IPS DF 6.9 (cell line): Measurements from ENCODE around the gene EEPD1.

Experiments
- DNase-seq: peaks from one replicate; pipeline ENCODE4 v3.0.0-alpha.2; 2013; ENCODE audit warnings: low read depth, low spot score
- H3K27ac ChIP-seq: one replicate; pipeline ENCODE4 v1.5.1; 2013; ENCODE audit warnings: low read length, control low read depth
- H3K27me3 ChIP-seq: 2 replicates; pipeline ENCODE4 v1.6.1; 2013; ENCODE audit warnings: mild to moderate bottlenecking, low read length; ENCODE audit not compliant: control insufficient read depth, insufficient read depth
- H3K36me3 ChIP-seq: 2 replicates; pipeline ENCODE4 v1.6.1; 2013; ENCODE audit warnings: low read length; ENCODE audit not compliant: control insufficient read depth, insufficient read depth
- H3K4me1 ChIP-seq: 2 replicates; pipeline ENCODE4 v1.6.1; 2013; ENCODE audit warnings: low read length; ENCODE audit not compliant: control insufficient read depth, insufficient read depth
- H3K4me3 ChIP-seq: 2 replicates; pipeline ENCODE4 v1.5.1; 2013; ENCODE audit warnings: mild to moderate bottlenecking, low read length
- H3K9me3 ChIP-seq: 2 replicates; pipeline ENCODE4 v1.6.1; 2013; ENCODE audit warnings: low read length, inconsistent platforms; ENCODE audit not compliant: control insufficient read depth, insufficient read depth
- whole genome bisulfite sequencing: extraction: QIAGEN DNeasy Blood & Tissue Kit; methylation state at CpG from one replicate; pipeline ENCODE4 v1.1.7; 2013; ENCODE audit warnings: mixed read lengths, missing lambda C conversion rate; ENCODE audit not compliant: insufficient read length, insufficient coverage; 5-methylcytosine and 5-hydroxymethylcytosine counted together

The EEPD1 gene

DNA sequence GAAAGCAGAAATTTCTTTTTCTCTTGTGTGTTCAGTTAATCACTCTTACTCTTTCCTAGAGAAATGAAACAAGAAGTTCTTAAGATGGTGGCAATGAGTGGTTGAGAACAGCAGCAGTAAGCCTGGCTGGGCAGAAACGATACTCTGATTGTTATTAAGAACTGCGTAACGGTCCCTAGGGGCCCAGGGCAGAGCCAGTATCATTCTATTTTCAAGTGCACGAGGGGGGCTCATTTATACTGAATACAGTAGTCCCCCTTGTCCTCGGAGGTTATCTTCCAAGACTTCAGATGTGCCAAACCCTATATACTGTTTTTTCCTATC, 64.9 kb downstream of the EEPD1 start:
- Histone ChIP-seq H3K9me3 (no peaks in the 10 kb centered on the region), H3K4me1 (peaks cover 5% of the 10 kb centered on the region), H3K27me3 (no peaks in the 10 kb centered on the region), H3K4me3 (no peak overlapping the region), H3K36me3 (no peaks in the 10 kb centered on the region), H3K27ac (no peak overlapping the region)
- DNase-seq, result no peak
- no CpG with 5 or more reads among the region's 5 CpGs for WGBS

DNA sequence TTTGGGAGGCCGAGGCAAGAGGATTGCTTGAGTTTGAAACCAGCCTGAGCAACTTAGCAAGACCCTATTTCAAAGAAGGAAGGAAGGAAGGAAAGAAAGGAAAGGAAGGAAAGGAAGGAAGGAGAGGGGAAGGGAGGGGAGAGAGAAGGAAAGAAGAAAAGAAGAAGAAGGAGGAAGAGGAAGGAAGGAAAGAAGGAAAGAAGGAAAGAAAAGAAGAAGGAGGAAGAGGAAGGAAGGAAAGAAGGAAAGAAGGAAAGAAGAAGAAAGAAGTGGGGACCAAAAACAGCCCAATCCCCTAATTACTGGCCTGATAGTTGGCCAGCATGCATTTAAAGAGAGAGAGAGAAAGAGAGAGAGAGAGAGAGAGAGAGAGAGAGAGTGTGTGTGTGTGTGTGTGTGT, 66.4 kb downstream of the EEPD1 start:
- Histone ChIP-seq H3K27ac (no peak overlapping the region), H3K36me3 (no peaks in the 10 kb centered on the region), H3K27me3 (no peaks in the 10 kb centered on the region), H3K9me3 (no peaks in the 10 kb centered on the region), H3K4me3 (no peak overlapping the region), H3K4me1 (peaks cover 5% of the 10 kb centered on the region)
- WGBS, result no CpG with 5 or more reads among the region's 1 CpG
- no peak for DNase-seq

DNA sequence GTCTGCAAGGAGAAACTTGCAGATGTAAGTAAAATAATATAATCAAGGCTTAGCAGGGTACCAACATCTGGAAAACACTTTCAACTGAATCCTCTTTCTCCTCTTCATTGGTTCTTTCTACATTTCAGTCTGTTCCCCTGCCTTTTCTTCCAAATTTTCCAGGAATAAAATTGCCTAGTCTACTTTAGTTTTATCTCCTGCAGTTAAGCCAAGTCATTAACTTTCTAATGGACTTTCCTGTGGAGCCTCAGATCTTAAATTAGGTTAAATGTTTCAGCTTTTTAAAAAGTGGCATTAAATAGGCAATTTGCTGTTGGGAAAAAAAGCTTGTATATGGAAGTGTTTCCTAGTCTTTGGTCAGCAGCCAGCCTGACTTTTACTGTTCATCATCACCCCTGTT, 70.8 kb downstream of the EEPD1 start:
- no peak for DNase-seq
- Histone ChIP-seq H3K4me1 (no peaks in the 10 kb centered on the region), H3K4me3 (no peak overlapping the region), H3K9me3 (no peaks in the 10 kb centered on the region), H3K36me3 (no peaks in the 10 kb centered on the region), H3K27ac (no peak overlapping the region), H3K27me3 (no peaks in the 10 kb centered on the region; the same call in 1 of the 2 replicates)

DNA sequence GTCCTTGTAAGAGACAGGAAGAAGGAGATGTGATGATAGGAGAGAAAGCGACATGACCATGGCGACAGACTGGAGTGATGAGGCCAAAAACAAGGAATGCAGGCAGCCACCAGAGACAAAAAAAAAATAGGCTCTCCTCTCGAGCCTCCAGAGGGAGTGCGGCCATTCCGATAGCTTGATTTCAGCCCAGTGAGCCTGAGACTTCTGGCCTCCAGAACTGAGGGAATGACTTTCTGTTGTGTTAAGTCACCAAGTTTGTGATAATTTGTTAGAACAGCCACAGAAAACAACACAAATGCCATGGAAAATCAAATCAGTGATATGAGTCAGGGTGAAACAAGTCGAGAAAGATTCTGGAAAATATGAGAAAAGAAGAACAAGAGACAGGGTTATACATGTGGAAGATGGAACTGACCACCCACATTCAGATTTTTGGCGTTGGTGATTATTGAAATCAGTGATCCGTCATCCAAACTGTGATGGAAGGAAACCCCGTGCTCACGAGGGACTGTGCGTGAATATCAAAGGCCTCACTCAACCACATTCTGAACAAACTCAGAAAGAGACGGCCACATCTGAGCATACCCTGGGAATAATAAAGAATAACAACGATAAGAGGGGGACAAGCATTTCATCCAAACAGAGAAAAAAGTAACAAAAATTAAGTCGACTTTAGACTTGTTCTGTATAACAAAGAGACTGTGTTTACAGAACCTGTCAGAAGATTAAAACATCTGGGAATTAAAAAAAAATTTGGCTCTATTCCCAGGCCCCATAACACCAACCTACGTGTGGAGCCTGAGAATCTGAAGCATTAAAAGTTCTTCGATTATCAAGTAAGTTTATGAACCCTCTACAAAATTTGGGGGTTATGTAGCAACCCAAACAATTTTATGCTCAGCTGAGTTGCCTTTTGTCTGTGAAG, 72.1 kb downstream of the EEPD1 start:
- Histone ChIP-seq H3K4me3 (no peak overlapping the region), H3K27me3 (no peaks in the 10 kb centered on the region; the same call in 1 of the 2 replicates), H3K27ac (no peak overlapping the region), H3K9me3 (no peaks in the 10 kb centered on the region), H3K36me3 (no peaks in the 10 kb centered on the region), H3K4me1 (no peaks in the 10 kb centered on the region)
- no CpG with 5 or more reads among the region's 16 CpGs for WGBS
- DNase-seq, result no peak

DNA sequence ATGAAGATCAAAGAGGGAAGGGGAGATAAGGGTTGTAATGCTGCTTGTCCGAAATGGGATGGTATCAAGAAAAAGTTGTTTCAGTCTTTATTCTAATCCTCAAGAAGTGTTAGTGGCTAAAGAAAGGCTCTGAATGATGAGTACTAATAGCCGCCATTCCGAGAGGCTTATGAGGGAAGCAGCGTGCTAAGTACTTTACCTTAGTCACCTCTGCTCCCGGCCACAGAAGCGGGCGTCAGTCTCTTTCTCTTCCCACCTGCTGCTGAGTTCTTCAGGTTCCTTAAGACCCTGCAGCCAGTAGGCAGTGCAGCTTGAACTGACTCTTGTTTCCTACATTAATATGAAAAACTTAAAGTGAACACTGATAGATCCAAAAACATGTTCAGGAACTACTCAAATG, 73.1 kb downstream of the EEPD1 start:
- H3K9me3 ChIP-seq, result no peaks in the 10 kb centered on the region
- no peaks in the 10 kb centered on the region for H3K36me3 ChIP-seq
- no peaks in the 10 kb centered on the region for H3K4me1 ChIP-seq
- no peak for DNase-seq
- no peak overlapping the region for H3K4me3 ChIP-seq
- no CpG with 5 or more reads among the region's 7 CpGs for WGBS
- no peak overlapping the region for H3K27ac ChIP-seq
- H3K27me3 ChIP-seq, result no peaks in the 10 kb centered on the region; the same call in 1 of the 2 replicates

DNA sequence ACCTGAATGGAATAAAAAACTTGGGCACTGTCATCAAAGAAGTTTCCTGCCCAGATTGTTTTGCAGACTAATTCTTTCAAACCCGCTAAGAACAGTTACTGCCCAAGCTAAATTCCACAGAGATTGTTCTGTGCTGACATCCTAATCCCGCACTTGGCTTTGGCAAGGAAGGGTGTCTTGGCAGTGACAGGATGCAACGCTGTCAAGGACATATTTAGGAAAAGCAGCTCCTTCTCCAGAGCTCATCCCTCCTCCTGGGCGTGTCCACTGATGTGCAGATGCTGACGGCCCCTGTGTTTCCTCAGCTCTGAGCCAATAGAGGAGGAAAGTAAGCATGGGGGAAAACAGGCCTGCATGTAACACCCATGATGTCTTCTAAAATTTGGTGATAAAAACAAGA, 74.2 kb downstream of the EEPD1 start:
- Histone ChIP-seq H3K9me3 (no peaks in the 10 kb centered on the region), H3K36me3 (no peaks in the 10 kb centered on the region), H3K27me3 (no peaks in the 10 kb centered on the region; the same call in 1 of the 2 replicates), H3K4me1 (no peaks in the 10 kb centered on the region), H3K4me3 (no peak overlapping the region), H3K27ac (no peak overlapping the region)
- no peak for DNase-seq
- WGBS, result no CpG with 5 or more reads among the region's 5 CpGs

DNA sequence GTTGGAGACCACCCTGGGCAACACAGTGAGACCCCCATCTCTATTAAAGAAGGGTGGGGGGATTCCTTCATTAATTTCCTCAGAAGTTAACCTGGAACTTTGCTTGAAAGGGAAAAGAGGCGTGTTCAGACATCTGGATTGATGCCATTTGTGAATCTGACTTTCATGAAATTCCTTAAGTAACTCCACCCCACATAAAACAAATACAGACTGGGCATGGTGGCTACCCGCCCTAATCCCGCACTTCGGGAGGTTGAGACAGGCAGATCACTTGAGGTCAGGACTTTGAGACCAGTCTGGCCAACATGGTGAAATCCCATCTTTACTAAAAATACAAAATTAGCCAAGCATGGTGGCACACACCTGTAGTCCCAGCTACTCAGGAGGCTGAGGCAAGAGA, 75.0 kb downstream of the EEPD1 start:
- no peak for DNase-seq
- Histone ChIP-seq H3K4me1 (no peaks in the 10 kb centered on the region), H3K36me3 (no peaks in the 10 kb centered on the region), H3K27ac (no peak overlapping the region), H3K9me3 (no peaks in the 10 kb centered on the region), H3K27me3 (no peaks in the 10 kb centered on the region; the same call in 1 of the 2 replicates), H3K4me3 (no peak overlapping the region)
- WGBS, result no CpG with 5 or more reads among the region's 4 CpGs

DNA sequence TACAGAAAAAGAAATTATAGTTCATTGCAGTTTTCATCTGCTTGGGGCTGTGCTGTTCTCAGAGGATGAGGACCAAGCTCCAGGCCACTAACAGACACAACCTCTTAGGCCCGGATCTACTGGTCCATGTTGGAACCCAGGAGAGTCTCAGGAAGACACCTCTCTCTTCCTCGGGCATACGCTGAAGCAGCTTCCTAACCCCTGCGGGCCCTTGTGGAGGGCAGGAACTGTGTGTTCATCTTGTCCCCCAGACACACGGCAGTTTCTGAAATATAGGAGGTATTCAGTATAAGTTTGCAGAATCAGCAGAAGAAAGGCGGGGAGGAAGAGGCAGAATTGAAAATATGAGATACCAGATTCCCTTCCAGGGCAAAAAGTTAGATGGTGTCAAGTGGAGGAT, 78.4 kb downstream of the EEPD1 start:
- Histone ChIP-seq H3K27ac (no peak overlapping the region), H3K4me1 (no peaks in the 10 kb centered on the region; the same call in 1 of the 2 replicates), H3K4me3 (no peak overlapping the region), H3K27me3 (no peaks in the 10 kb centered on the region), H3K36me3 (no peaks in the 10 kb centered on the region), H3K9me3 (no peaks in the 10 kb centered on the region)
- WGBS, result no CpG with 5 or more reads among the region's 6 CpGs
- DNase-seq, result no peak

DNA sequence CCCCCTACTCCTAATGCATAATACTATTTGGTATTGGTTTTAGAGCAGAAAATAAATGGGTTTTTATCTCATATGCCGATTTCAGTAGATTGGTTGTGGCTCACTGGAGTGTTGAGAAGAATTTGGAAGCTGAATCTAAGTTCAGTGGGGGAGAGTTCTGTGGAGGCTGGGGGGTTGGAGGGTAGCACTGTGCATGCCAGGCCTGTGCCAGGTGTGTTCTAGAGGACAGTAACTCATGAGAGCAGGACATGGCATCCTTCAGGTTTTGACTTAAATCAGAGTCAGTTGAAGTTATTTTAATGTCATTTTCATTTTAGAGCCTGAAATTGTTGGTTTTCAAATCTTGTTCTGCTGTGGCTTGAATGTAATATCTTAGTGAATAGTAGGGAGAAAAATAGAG, 79.5 kb downstream of the EEPD1 start:
- no peaks in the 10 kb centered on the region for H3K27me3 ChIP-seq
- no peaks in the 10 kb centered on the region; the same call in 1 of the 2 replicates for H3K4me1 ChIP-seq
- no peaks in the 10 kb centered on the region for H3K9me3 ChIP-seq
- no peak overlapping the region for H3K27ac ChIP-seq
- H3K36me3 ChIP-seq, result no peaks in the 10 kb centered on the region
- DNase-seq, result no peak
- no CpG with 5 or more reads among the region's 1 CpG for WGBS
- H3K4me3 ChIP-seq, result no peak overlapping the region

DNA sequence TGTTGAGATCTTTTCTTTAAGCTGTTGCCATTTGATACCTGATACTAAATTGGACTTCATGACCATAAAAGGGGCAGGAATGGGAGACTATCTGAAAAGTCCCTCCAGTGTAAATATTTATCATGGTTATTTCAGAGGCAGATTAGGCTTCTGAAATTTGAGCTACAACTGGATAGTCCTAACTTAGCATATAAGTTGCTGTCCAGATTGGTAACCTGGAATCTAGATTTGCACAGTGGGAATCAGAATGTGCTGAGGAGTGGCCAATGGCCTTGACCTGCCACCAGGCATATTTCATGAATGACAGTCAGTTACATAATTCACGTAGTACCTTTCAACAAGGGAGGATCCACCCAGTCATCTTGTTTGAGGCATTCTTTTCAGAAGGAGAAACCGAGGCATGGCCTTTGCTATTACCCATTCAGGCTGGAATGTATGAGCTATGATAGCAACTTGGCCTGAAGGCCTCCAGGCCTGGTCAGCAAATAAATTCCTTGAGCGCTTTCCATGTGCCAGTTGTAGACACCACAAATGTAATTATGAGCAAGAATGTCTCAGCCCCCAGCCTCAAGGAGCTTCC, 80.0 kb downstream of the EEPD1 start:
- Histone ChIP-seq H3K4me1 (no peaks in the 10 kb centered on the region; the same call in 1 of the 2 replicates), H3K4me3 (no peak overlapping the region), H3K9me3 (no peaks in the 10 kb centered on the region), H3K36me3 (no peaks in the 10 kb centered on the region), H3K27ac (no peak overlapping the region), H3K27me3 (no peaks in the 10 kb centered on the region)
- no peak for DNase-seq
- WGBS, result no CpG with 5 or more reads among the region's 3 CpGs

DNA sequence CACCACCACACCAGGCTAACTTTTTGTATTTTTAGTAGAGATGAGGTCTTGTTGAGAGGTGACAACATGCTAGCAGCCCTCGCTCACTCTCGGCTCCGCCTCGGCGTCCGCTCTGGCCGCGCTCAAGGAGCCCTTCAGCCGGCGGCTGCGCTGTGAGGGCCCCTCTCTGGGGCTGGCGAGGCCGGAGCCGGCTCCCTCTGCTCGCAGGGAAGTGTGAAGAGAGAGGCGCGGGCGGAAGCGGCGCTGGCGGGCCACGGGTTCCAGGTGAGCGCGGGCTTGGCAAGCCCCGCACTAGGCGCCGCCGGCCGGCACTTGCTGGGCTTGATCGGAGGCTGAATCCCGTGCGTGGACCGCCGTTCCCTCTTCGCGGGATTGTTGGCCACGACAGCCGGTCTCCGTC, 83.0 kb downstream of the EEPD1 start:
- Histone ChIP-seq H3K9me3 (no peaks in the 10 kb centered on the region), H3K27me3 (no peaks in the 10 kb centered on the region), H3K27ac (no peak overlapping the region), H3K36me3 (no peaks in the 10 kb centered on the region), H3K4me1 (no peaks in the 10 kb centered on the region; the same call in 1 of the 2 replicates), H3K4me3 (no peak overlapping the region)
- no CpG with 5 or more reads among the region's 39 CpGs for WGBS
- DNase-seq, result no peak
